Hepatocyte (in vitro differentiated cells): ENCODE data around the gene CCDC148.

Experiments used
- CTCF ChIP-seq: fragments of 200-600 bp; sonication (generic); IDR thresholded peaks from 2 replicates; pipeline ENCODE4 v1.5.1; 2016; ENCODE audit warnings: antibody characterized with exemption, mild to moderate bottlenecking; ENCODE audit not compliant: poor library complexity
- EZH2 ChIP-seq: fragments of 200-600 bp; sonication (generic); IDR thresholded peaks from 2 replicates; pipeline ENCODE4 v1.6.1; 2016; ENCODE audit warnings: antibody characterized with exemption, mild to moderate bottlenecking, borderline replicate concordance

GRCh38 chr2:158154596-158154995 is 302.0 kb downstream of the CCDC148 start:
- no peak for TF ChIP-seq CTCF
- no peak for TF ChIP-seq EZH2
